Natural killer cell treated with Interleukin-12 subunit alpha and Interleukin-12 subunit beta and Interleukin-15 and Interleukin-18, amount 100 ng/mL, for 72 hours (primary cell): Measurements from ENCODE around the gene ACO2. TPM values are rescaled to one million over a fixed set of nuclear protein-coding genes. Genes with fewer than 3 reads are reported as not detected.

Experiments used
- ATAC-seq, 2 donors: fragments of 150-1000 bp; cut with Tn5 transposase in 1 of 2; sonication (Bioruptor Pico), chemical (Tn5 transposase) in 1 of 2; 2 replicates each; pipeline ENCODE4 v1.10.0; 2021
- DNase-seq: peaks from one replicate; pipeline ENCODE4 v3.0.0; 2022; ENCODE audit warnings: low spot score
- H3K27ac Mint-ChIP-seq, 2 donors: 1 replicate in 1 of 2; 2 replicates in 1 of 2; pipeline ENCODE4 v1.8.0; 2022; ENCODE audit warnings: mixed read lengths in 2 of 2, mild to moderate bottlenecking in 1 of 2, moderate library complexity in 1 of 2
- H3K27me3 Mint-ChIP-seq, 2 donors: 1 replicate in 1 of 2; 2 replicates in 1 of 2; pipeline ENCODE4 v1.8.0; 2022; ENCODE audit warnings: mixed read lengths in 2 of 2
- H3K36me3 Mint-ChIP-seq: one replicate; pipeline ENCODE4 v1.8.0; 2022; ENCODE audit warnings: mixed read lengths
- H3K4me1 Mint-ChIP-seq, 2 donors: 1 replicate in 1 of 2; 2 replicates in 1 of 2; pipeline ENCODE4 v1.8.0; 2022; ENCODE audit warnings: low read depth in 2 of 2, mixed read lengths in 2 of 2, mild to moderate bottlenecking in 1 of 2
- H3K4me3 Mint-ChIP-seq: one replicate; pipeline ENCODE4 v1.8.0; 2022; ENCODE audit warnings: mixed read lengths
- H3K9me3 Mint-ChIP-seq: 2 replicates; pipeline ENCODE4 v1.8.0; 2022; ENCODE audit warnings: mixed read lengths
- total RNA-seq, 2 donors: library from RNA; stranded (reverse); gene quantifications; one replicate each; pipeline ENCODE4 v1.2.3, GENCODE V29; 2022

ACO2 gene
- total RNA-seq, 2 donors from 2014 or later: 109 to 113 TPM

GRCh38 chr22:41471568-41471967 is 2.7 kb downstream of the ACO2 start:
- Mint-ChIP-seq H3K27me3 (no peaks in the 10 kb centered on the region), H3K9me3 (no peaks in the 10 kb centered on the region), H3K36me3 (peaks cover 15% of the 10 kb centered on the region), H3K27ac (no peak overlapping the region), H3K4me1 (peaks cover 35 to 37% of the 10 kb centered on the region in 2 donors), H3K4me3 (no peak overlapping the region)
- ATAC-seq (no peak), DNase-seq (no peak)

GRCh38 chr22:41474872-41475451 is 6.0 kb downstream of the ACO2 start:
- ATAC-seq: no peak
- Mint-ChIP-seq H3K27me3 (no peaks in the 10 kb centered on the region), H3K27ac (no peak overlapping the region), H3K4me1 (peaks cover 19 to 22% of the 10 kb centered on the region in 2 donors), H3K9me3 (no peaks in the 10 kb centered on the region), H3K4me3 (no peak overlapping the region), H3K36me3 (no peaks in the 10 kb centered on the region)
- DNase-seq: no peak

- no peak for DNase-seq
- H3K36me3 Mint-ChIP-seq: no peaks in the 10 kb centered on the region
- peaks cover 14 to 22% of the 10 kb centered on the region in 2 donors for H3K4me1 Mint-ChIP-seq
- no peaks in the 10 kb centered on the region for H3K27me3 Mint-ChIP-seq
- H3K9me3 Mint-ChIP-seq: no peaks in the 10 kb centered on the region
- no peak overlapping the region for H3K4me3 Mint-ChIP-seq
- no peak overlapping the region for H3K27ac Mint-ChIP-seq
- no peak for ATAC-seq
Measured at GRCh38 chr22:41478473-41478872, 9.6 kb downstream of the ACO2 start.

- ATAC-seq (peak in 1 of 2 donors; percentile 6), DNase-seq (no peak)
- Mint-ChIP-seq H3K27ac (no peak overlapping the region), H3K4me3 (no peak overlapping the region), H3K36me3 (no peaks in the 10 kb centered on the region), H3K27me3 (no peaks in the 10 kb centered on the region), H3K9me3 (no peaks in the 10 kb centered on the region), H3K4me1 (peaks cover 9 to 21% of the 10 kb centered on the region in 2 donors)
Measured at GRCh38 chr22:41478891-41479521, 10.1 kb downstream of the ACO2 start.

GRCh38 chr22:41479671-41480396 is 10.9 kb downstream of the ACO2 start:
- peaks cover 8 to 21% of the 10 kb centered on the region in 2 donors for H3K4me1 Mint-ChIP-seq
- ATAC-seq (no peak), DNase-seq (no peak)
- no peaks in the 10 kb centered on the region for H3K27me3 Mint-ChIP-seq
- H3K9me3 Mint-ChIP-seq: no peaks in the 10 kb centered on the region
- no peak overlapping the region for H3K27ac Mint-ChIP-seq
- H3K4me3 Mint-ChIP-seq: no peak overlapping the region
- H3K36me3 Mint-ChIP-seq: no peaks in the 10 kb centered on the region

GRCh38 chr22:41480397-41480735 is 11.4 kb downstream of the ACO2 start:
- H3K9me3 Mint-ChIP-seq: no peaks in the 10 kb centered on the region
- H3K4me3 Mint-ChIP-seq: no peak overlapping the region
- DNase-seq (no peak), ATAC-seq (no peak)
- H3K27me3 Mint-ChIP-seq: no peaks in the 10 kb centered on the region
- H3K27ac Mint-ChIP-seq: no peak overlapping the region
- peaks cover 8 to 21% of the 10 kb centered on the region in 2 donors for H3K4me1 Mint-ChIP-seq
- H3K36me3 Mint-ChIP-seq: no peaks in the 10 kb centered on the region

- peaks cover 11 to 21% of the 10 kb centered on the region in 2 donors for H3K4me1 Mint-ChIP-seq
- no peaks in the 10 kb centered on the region for H3K27me3 Mint-ChIP-seq
- ATAC-seq (no peak), DNase-seq (no peak)
- no peak overlapping the region for H3K4me3 Mint-ChIP-seq
- H3K9me3 Mint-ChIP-seq: no peaks in the 10 kb centered on the region
- H3K27ac Mint-ChIP-seq: no peak overlapping the region
- no peaks in the 10 kb centered on the region for H3K36me3 Mint-ChIP-seq
Measured at GRCh38 chr22:41481131-41481830, 12.4 kb downstream of the ACO2 start.

- H3K36me3 Mint-ChIP-seq: no peaks in the 10 kb centered on the region
- no peak for ATAC-seq
- H3K27me3 Mint-ChIP-seq: no peaks in the 10 kb centered on the region
- H3K27ac Mint-ChIP-seq: no peak overlapping the region
- H3K9me3 Mint-ChIP-seq: no peaks in the 10 kb centered on the region
- H3K4me3 Mint-ChIP-seq: no peak overlapping the region
- no peak for DNase-seq
- H3K4me1 Mint-ChIP-seq: peaks cover 11 to 22% of the 10 kb centered on the region in 2 donors
Measured at GRCh38 chr22:41481925-41482318, 13.0 kb downstream of the ACO2 start.

- peaks cover 15 to 26% of the 10 kb centered on the region in 2 donors for H3K4me1 Mint-ChIP-seq
- H3K9me3 Mint-ChIP-seq: no peaks in the 10 kb centered on the region
- no peak overlapping the region for H3K4me3 Mint-ChIP-seq
- no peaks in the 10 kb centered on the region for H3K27me3 Mint-ChIP-seq
- ATAC-seq: no peak
- DNase-seq: no peak
- H3K36me3 Mint-ChIP-seq: no peaks in the 10 kb centered on the region
- no peak overlapping the region for H3K27ac Mint-ChIP-seq
Measured at GRCh38 chr22:41482319-41482935, 13.5 kb downstream of the ACO2 start.

GRCh38 chr22:41485033-41485432 is 16.1 kb downstream of the ACO2 start:
- Mint-ChIP-seq H3K4me1 (peaks cover 23 to 34% of the 10 kb centered on the region in 2 donors), H3K27me3 (no peaks in the 10 kb centered on the region), H3K36me3 (no peaks in the 10 kb centered on the region), H3K27ac (no peak overlapping the region), H3K4me3 (no peak overlapping the region), H3K9me3 (no peaks in the 10 kb centered on the region)
- no peak for DNase-seq
- ATAC-seq: no peak

- ATAC-seq: no peak
- no peak overlapping the region for H3K4me3 Mint-ChIP-seq
Measured at GRCh38 chr22:41487037-41487935, 18.4 kb downstream of the ACO2 start.

GRCh38 chr22:41488076-41488475 is 19.2 kb downstream of the ACO2 start:
- Mint-ChIP-seq H3K27me3 (no peaks in the 10 kb centered on the region), H3K36me3 (no peaks in the 10 kb centered on the region), H3K27ac (peak overlapping the region in 1 of 2 donors; percentile 8), H3K4me1 (peaks cover 16 to 18% of the 10 kb centered on the region in 2 donors), H3K9me3 (no peaks in the 10 kb centered on the region), H3K4me3 (no peak overlapping the region)
- DNase-seq (no peak), ATAC-seq (no peak)

More at GRCh38 chr22:41487037-41487935, 18.4 kb downstream of the ACO2 start:
- H3K27ac Mint-ChIP-seq: peak overlapping the region in 1 of 2 donors; percentile 8
- no peaks in the 10 kb centered on the region for H3K36me3 Mint-ChIP-seq
- peaks cover 22 to 26% of the 10 kb centered on the region in 2 donors for H3K4me1 Mint-ChIP-seq
- H3K27me3 Mint-ChIP-seq: no peaks in the 10 kb centered on the region
- H3K9me3 Mint-ChIP-seq: no peaks in the 10 kb centered on the region
- DNase-seq: no peak
